ENCODE data around the gene PHLDB3.

The PHLDB3 gene

GRCh38 chr19:43474986-43475705 is 29.4 kb downstream of the PHLDB3 start:
- Mint-ChIP-seq H3K27ac (peak overlapping the region; percentile 92), H3K4me3 (peak overlapping the region; percentile 63), H3K9me3 (no peaks in the 10 kb centered on the region), H3K27me3 (no peaks in the 10 kb centered on the region), H3K4me1 (ENCODE audit: low read depth) (peaks cover 43% of the 10 kb centered on the region), H3K36me3 (ENCODE audit: low read depth) (peaks cover 38% of the 10 kb centered on the region)
- peak; percentile 97 for DNase-seq

- H3K27me3 Mint-ChIP-seq, result no peaks in the 10 kb centered on the region
- no peaks in the 10 kb centered on the region for H3K9me3 Mint-ChIP-seq
- H3K27ac Mint-ChIP-seq, result no peak overlapping the region
- peaks cover 34% of the 10 kb centered on the region for H3K36me3 Mint-ChIP-seq (ENCODE audit: low read depth)
- no peak for DNase-seq
- no peak overlapping the region for H3K4me3 Mint-ChIP-seq
- H3K4me1 Mint-ChIP-seq (ENCODE audit: low read depth), result peaks cover 49% of the 10 kb centered on the region
These were observed 30.1 kb downstream of the PHLDB3 start for GRCh38 chr19:43474487-43474886.

- Mint-ChIP-seq H3K4me3 (no peak overlapping the region), H3K27me3 (no peaks in the 10 kb centered on the region), H3K36me3 (ENCODE audit: low read depth) (peaks cover 8% of the 10 kb centered on the region), H3K27ac (peak overlapping the region; percentile 83), H3K9me3 (no peaks in the 10 kb centered on the region), H3K4me1 (ENCODE audit: low read depth) (peaks cover 74% of the 10 kb centered on the region)
- no peak for DNase-seq
These were observed 33.5 kb downstream of the PHLDB3 start for GRCh38 chr19:43471091-43471490.

GRCh38 chr19:43470288-43470687 is 34.3 kb downstream of the PHLDB3 start:
- Mint-ChIP-seq H3K27ac (peak overlapping the region; percentile 83), H3K36me3 (ENCODE audit: low read depth) (peaks cover under 1% of the 10 kb centered on the region), H3K27me3 (no peaks in the 10 kb centered on the region), H3K9me3 (no peaks in the 10 kb centered on the region), H3K4me3 (peak overlapping the region; percentile 2), H3K4me1 (ENCODE audit: low read depth) (peaks cover 71% of the 10 kb centered on the region)
- DNase-seq, result peak; percentile 55

DNA sequence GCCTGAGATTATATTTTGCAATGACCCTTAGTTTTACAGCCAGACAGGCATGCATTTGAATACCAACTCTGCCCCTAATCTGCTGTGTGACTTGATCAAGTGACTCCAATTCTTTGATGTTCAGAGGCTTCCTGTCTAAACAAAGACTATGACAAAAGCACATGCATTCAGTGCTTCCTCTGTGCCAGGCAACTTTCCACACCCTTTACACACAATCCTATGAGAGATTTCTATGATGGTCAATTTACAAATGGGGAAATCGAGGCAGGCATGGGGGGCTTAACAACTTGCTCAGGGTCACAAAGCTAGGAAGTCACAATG is 35.4 kb downstream of the PHLDB3 start:
- H3K27ac Mint-ChIP-seq, result peak overlapping the region; percentile 82
- H3K9me3 Mint-ChIP-seq, result no peaks in the 10 kb centered on the region
- no peaks in the 10 kb centered on the region for H3K27me3 Mint-ChIP-seq
- no peak overlapping the region for H3K4me3 Mint-ChIP-seq
- H3K4me1 Mint-ChIP-seq (ENCODE audit: low read depth), result peaks cover 69% of the 10 kb centered on the region
- no peaks in the 10 kb centered on the region for H3K36me3 Mint-ChIP-seq (ENCODE audit: low read depth)
- DNase-seq, result no peak

DNA sequence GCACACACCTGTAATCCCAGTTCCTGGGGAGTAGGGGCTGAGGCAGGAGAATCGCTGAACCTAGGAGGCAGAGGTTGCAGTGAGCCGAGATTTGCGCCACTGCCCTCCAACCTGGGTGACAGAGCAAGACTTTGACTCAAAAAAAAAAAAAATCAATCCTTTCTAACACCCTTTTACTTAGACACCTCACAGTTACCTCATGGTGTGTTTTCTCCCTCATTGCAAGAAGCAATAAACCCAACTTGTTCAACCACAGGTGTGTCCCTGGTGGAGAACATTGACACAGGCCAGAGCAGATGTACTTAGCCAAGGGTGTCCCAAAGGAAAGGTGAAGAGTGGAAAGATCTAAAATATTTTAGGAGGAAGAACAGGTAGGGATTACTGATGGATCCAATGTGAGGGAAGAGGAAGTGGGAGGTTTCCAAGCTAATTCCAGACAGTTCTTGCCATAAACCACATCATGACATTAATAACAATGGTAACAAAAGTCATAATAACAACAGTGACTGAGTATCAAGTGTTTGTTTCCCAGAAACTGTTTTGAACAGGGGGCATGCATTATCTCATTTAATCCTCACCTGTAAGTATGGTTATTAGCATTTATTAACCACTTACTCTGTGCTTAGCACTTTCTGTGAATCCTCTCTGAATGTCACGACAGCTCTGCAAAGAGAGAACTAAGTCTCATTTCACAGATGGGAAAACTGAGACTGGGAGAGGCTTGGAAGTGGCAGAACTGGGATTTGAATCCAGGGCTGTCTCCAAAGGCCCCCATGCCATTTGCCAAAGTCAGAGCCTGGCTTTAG is 36.0 kb downstream of the PHLDB3 start:
- Mint-ChIP-seq H3K4me1 (ENCODE audit: low read depth) (peaks cover 73% of the 10 kb centered on the region), H3K27ac (peak overlapping the region; percentile 82), H3K36me3 (ENCODE audit: low read depth) (no peaks in the 10 kb centered on the region), H3K27me3 (no peaks in the 10 kb centered on the region), H3K4me3 (no peak overlapping the region), H3K9me3 (no peaks in the 10 kb centered on the region)
- DNase-seq, result no peak

DNA sequence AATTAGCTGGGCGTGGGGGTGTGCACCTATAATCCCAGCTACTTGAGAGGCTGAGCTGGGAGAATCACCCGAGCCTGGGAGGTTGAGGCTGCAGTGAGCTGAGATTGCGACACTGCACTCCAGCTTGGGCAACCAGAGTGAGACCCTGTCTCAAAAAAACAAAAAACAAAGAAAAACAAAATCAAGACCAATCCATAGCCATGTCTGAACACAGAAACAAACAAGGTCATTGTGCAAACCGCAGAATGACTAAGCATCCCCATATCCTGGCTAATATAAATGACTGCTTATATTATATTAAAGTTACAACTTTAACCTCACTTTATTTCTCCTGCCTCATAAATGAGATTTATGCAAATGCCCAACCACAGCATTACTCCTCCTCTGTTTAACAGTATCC is 36.8 kb downstream of the PHLDB3 start:
- H3K4me1 Mint-ChIP-seq (ENCODE audit: low read depth), result peaks cover 73% of the 10 kb centered on the region
- peak overlapping the region; percentile 82 for H3K27ac Mint-ChIP-seq
- no peaks in the 10 kb centered on the region for H3K36me3 Mint-ChIP-seq (ENCODE audit: low read depth)
- no peak overlapping the region for H3K4me3 Mint-ChIP-seq
- DNase-seq, result no peak
- no peaks in the 10 kb centered on the region for H3K27me3 Mint-ChIP-seq
- H3K9me3 Mint-ChIP-seq, result no peaks in the 10 kb centered on the region

DNA sequence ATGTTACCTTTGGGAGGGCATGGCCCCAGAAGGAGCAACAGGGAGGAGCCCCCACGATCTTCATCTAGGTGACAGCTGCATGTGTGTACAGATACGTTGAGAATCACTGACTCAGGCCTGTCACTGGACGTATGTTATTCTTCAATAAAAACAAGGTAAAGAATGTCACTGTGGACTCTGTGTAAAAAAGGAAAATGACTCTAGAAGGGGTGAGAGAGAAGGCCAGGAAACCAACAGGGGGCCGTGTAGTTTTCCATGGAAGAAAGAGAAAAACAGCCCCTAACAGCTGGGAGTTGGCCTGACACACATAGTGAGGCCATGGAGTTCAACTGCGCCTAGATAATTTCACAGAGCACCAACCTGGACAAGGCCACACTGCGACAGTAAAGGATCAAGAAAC is 37.3 kb downstream of the PHLDB3 start:
- Mint-ChIP-seq H3K27me3 (no peaks in the 10 kb centered on the region), H3K36me3 (ENCODE audit: low read depth) (no peaks in the 10 kb centered on the region), H3K4me3 (no peak overlapping the region), H3K9me3 (no peaks in the 10 kb centered on the region), H3K4me1 (ENCODE audit: low read depth) (peaks cover 73% of the 10 kb centered on the region), H3K27ac (no peak overlapping the region)
- no peak for DNase-seq

- Mint-ChIP-seq H3K4me3 (no peak overlapping the region), H3K36me3 (ENCODE audit: low read depth) (no peaks in the 10 kb centered on the region), H3K4me1 (ENCODE audit: low read depth) (peaks cover 75% of the 10 kb centered on the region), H3K27me3 (no peaks in the 10 kb centered on the region), H3K27ac (no peak overlapping the region), H3K9me3 (no peaks in the 10 kb centered on the region)
- DNase-seq, result no peak
These were observed 37.8 kb downstream of the PHLDB3 start for GRCh38 chr19:43466793-43467192.

GRCh38 chr19:43465468-43466120 is 39.0 kb downstream of the PHLDB3 start, which contains the start of gene LYPD3:
TSS of gene LYPD3 (minus strand) at chr19:43465608. CDS start at chr19:43465571, 37 bp downstream.
- peaks cover 73% of the 10 kb centered on the region for H3K4me1 Mint-ChIP-seq (ENCODE audit: low read depth)

GRCh38 chr19:43464134-43464775 is 40.3 kb downstream of the PHLDB3 start:
- Mint-ChIP-seq H3K4me3 (peak overlapping the region; percentile 86), H3K27ac (peak overlapping the region; percentile 98), H3K9me3 (no peaks in the 10 kb centered on the region), H3K36me3 (ENCODE audit: low read depth) (peaks cover 7% of the 10 kb centered on the region), H3K27me3 (no peaks in the 10 kb centered on the region), H3K4me1 (ENCODE audit: low read depth) (peaks cover 62% of the 10 kb centered on the region)
- no peak for DNase-seq

More at GRCh38 chr19:43465468-43466120, 39.0 kb downstream of the PHLDB3 start, which contains the start of gene LYPD3:
- Mint-ChIP-seq H3K9me3 (no peaks in the 10 kb centered on the region), H3K27ac (peak within 1 kb of the TSS; percentile 98), H3K4me3 (peak within 1 kb of the TSS; percentile 86), H3K36me3 (ENCODE audit: low read depth) (peaks cover 7% of the 10 kb centered on the region), H3K27me3 (no peaks in the 10 kb centered on the region)
- DNase-seq, result no peak

DNA sequence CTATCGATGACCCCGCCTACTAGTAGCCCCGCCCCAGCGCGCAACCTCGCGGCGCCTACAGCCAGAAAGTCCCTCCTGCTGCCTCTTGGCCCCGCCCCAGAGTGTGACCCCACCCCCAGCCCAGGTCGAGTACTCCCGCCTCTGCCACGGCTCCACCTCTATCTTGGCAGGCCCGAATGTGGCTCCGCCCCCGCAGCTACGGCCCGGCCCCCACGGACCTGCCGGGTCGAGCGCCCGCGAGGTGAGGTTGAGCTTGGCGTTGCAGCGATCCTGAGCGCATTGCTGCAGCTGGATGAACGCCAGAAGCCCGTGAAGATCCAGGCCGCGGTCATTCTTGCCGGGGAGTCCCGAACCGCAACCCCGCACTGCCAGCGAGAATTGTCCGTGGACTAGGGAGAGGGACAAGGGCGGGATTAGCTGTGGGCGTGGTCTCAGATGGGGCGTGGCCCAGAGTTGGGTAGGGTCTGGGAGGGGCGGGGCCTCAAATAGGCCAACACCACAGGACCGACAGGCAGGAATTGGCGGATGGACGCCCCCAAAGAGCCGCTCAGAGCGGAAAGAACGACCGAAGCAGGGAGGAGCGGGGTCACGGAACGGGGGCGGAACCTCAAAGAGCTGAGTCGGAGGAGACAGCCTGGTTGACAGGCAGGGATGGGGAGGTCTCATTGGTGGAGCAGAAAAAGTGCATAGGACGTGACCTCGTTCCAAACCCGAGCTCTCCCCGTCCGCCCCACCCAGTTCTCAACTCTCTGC is 41.0 kb downstream of the PHLDB3 start:
- peak; percentile 99 for DNase-seq
- H3K4me3 Mint-ChIP-seq, result peak overlapping the region; percentile 86
- H3K36me3 Mint-ChIP-seq (ENCODE audit: low read depth), result peaks cover 7% of the 10 kb centered on the region
- no peaks in the 10 kb centered on the region for H3K9me3 Mint-ChIP-seq
- no peaks in the 10 kb centered on the region for H3K27me3 Mint-ChIP-seq
- H3K27ac Mint-ChIP-seq, result peak overlapping the region; percentile 98
- H3K4me1 Mint-ChIP-seq (ENCODE audit: low read depth), result peaks cover 55% of the 10 kb centered on the region

DNA sequence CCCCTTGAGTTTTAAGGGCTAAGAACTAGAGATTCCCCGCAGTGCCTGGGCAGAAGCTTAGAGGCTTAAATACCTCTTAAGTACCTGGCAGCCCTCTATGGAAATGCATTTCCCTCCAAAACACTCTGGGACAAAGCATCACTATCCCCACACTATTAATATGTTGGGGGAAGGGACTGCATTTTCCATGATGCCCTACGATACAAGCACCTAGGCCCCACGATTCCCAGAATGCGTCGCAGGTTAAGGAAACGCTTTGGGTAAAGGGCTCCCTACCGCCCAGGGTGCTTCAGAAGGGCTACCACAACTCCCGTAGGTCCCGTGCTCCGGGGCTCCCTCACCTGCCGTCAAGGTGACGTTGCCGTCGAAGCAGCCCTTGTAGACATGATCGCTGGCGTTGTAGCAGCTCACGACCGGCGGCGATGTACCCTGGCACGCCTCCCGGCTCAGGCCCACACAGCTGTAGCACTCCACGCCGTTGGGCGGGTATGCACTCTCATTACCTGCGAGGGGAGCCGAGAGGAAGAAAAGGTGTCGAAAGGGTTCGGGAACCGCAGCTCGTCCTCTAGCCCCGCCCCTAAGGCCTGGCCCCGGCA is 41.7 kb downstream of the PHLDB3 start:
- Mint-ChIP-seq H3K27me3 (no peaks in the 10 kb centered on the region), H3K4me1 (ENCODE audit: low read depth) (peaks cover 49% of the 10 kb centered on the region), H3K4me3 (peak overlapping the region; percentile 86), H3K36me3 (ENCODE audit: low read depth) (peaks cover 7% of the 10 kb centered on the region), H3K9me3 (no peaks in the 10 kb centered on the region), H3K27ac (peak overlapping the region; percentile 98)
- DNase-seq, result no peak
